Caki2 (cell line): ENCODE measurements around the gene VWF. TPM values are rescaled to one million over a fixed set of nuclear protein-coding genes. Genes with fewer than 3 reads are reported as not detected.
"Not testable (repeated sequence)": the region's sequence is repeated elsewhere in the genome, so short reads cannot be mapped to it uniquely, and the experiment has no call there.

Source experiments
- DNase-seq: peaks from one replicate; pipeline ENCODE4 v3.0.0-alpha.2; 2015; ENCODE audit warnings: low read depth
- in situ Hi-C: cut with HindIII; loops from 2 replicates; pipeline ENCODE4 v1.10.0; 2016; ENCODE audit warnings: low sequenced_read_pairs, low pct_unique_long_range_greater_than_20kb, mixed read lengths
- total RNA-seq: library from RNA; depleted of rRNA; stranded (reverse); fragments of >200 nt; shearing (Covaris generic); gene quantifications from 2 replicates; pipeline ENCODE4 v1.2.3, GENCODE V29; 2014; ENCODE audit warnings: low replicate concordance; rRNA removed

VWF gene
- 0.07 TPM in 1 of 2 replicates, not detected in the other for total RNA-seq

DNA sequence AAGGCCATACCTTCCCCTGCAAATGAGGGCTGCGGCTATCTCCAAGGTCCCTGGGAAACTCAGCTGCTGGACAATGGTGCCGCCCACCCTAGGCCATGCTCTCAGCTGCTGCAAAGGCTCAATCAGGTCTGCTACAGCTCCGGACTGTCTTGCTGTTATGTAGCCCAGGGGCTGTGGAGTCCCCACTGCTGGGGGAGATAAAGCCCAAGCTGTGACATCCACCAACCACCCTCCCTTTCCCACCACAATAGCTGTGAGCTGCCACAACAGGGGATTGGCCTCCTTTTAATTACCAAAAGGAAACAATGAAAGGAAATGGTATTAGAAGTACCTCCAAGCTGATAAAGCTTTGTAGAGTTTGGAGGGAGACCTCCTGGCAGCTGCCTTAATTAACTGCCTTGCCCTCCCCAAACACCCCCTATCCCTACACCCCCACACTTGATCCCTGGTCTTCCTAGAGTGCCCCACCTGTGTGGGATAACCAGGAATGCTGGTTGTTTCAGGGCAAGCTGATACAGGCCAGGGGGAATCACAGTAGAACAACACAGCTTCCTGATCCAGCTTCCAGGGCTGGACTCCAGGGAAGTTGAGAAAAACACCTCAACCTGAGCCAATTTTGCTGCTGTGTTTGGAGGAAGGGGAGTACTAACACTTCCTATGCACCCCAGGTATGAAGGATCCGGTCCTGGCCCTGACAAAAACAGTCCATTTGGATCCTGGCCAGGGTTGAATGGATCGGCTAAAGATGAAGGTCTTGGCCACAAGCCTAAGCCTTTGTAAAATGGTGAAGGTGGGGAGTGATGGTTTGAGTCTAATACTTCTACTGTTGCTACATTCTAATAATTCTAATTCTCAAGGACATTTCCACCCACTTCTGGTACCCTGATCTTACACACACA lies at the start of gene VWF:
TSS of gene VWF (minus strand) at position 260 of the 899 bp plus-strand sequence. CDS start 1,474 bp downstream, outside the sequence.
- DNase-seq, result no peak
- in situ Hi-C loops, result no loop called here

DNA sequence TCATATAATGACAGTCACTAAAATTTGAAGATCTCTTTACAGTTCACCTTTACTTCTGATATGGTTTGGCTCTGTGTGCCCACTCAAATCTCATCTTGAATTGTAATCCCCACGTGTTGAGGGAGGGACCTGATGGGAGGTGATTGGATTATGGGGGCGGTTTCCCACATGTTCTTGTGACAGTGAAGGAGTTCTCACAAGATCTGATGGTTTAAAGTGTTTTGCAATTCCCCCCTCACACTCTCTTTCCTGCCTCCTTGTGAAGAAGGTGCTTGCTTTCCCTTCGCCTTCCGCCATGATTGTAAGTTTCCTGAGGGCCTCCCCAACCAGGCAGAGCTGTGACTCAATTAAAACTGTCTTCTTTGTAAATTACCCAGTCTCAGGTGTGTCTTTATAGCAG lies 48.4 kb upstream of the VWF start:
- DNase-seq, result no peak
- in situ Hi-C loops, result no loop called here

DNA sequence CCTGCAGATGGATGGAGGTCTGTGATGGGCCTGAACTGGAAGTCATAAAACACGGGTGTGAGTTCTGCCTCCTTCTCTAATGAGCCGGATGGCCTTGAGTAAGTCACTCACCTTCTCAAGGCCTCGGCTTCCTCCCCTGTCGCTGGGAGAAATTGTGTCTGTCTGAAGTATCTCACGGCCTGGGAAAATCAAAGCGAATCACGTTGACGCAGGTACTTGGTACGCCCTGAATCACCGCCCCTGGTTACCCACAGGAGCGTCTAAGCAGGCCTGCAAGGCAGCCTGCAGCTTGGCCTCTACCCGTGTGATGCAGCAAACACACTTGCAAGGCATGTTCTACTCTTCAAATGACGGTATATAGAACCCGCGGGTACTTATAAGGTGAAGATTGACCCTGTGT lies 47.6 kb upstream of the VWF start:
- in situ Hi-C loops, result no loop called here
- no peak for DNase-seq

DNA sequence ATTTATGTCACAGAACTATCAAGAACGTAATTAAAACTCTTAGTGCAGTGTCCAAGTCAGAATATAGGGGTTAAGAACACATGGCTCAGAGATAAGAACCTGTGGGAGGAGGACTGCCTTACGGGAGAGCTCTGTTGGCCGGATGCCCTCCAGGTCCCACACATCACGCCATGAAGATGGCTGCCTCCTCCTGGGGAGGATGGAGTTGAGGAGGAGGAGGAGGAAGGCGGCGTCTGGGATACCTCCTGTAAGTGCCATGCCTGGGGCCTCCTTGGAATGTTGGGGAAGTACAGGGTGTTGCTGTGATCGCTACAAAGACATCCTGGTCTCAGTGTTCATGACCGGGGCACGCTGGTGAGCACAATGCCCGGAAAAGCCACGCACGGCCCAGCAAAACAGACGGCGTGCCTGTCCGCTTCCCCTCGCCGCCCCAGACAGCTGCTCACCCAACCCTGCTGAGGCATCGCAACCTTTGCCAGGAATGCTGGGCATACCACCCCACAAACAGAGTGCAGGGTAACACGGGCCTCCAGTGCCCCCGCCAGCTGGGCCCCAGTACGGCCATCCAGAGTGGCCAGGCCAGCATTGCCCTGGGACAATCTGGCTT lies 47.0 kb upstream of the VWF start:
- no peak for DNase-seq
- in situ Hi-C loops, result no loop called here

DNA sequence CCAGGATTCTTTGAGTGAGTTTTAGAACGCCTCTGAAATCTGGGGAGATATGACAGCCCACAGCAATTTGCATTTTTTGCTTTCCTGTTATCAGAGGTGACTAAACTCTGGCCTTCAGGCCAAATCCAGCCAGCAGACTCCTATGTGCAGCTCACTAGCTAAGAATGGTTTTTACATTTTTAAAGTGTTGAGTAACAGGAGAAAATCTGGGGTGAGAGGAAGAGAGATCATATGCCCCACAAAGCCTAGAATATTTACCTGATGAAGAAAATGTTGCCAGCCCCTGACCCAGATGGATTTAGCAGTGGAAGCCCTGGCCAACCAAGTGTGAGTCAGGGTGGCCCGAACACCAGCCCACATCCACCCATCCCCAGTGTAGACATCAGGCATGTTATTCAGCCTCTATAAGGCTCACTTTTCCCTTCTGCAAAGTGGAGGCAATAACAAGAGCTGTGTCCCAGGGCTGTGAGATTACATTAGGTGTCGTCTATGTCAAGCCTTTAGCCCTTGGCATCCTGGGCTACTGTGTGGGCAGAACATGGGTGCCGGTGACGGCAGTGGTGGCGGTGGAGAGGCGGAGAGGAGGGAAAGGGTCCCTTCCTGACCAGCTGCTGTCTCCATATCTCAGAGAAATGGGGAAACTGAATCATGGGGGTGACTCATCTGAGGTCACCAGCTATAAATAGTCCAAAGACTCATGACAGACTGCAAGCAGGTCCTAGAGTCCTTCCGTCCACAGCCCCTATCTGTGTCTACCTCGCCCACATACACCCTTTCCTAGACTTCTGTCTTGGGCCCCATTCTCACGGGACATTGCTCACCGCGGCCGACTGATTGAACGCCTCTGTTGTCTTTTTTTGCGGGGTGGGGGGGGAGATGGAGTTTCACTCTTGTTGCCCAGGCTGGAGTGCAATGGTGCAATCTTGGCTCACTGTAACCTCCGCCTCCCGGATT lies 43.1 kb upstream of the VWF start:
- peak; percentile 71 for DNase-seq
- in situ Hi-C loops, result no loop called here

DNA sequence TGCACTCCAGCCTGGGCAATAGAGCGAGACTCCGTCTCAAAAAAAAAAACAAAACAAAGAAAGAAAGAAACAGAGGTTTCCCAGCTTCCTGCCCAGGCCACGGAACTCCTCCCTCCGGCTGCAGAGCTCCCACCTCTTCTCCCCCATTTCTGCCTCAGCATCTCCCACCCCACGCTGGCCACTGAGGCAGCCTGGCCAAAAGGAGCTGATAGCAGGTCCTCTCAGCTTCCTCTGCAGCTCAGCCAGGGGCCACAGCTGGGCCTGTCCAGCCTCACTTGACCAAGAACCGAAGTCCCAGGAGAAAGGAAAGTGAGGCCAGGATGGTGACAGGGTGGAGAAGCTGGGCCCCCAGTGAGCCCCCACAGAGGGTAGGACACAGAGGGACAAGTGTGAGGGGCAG lies 42.3 kb upstream of the VWF start:
- in situ Hi-C loops, result no loop called here
- no peak for DNase-seq

DNA sequence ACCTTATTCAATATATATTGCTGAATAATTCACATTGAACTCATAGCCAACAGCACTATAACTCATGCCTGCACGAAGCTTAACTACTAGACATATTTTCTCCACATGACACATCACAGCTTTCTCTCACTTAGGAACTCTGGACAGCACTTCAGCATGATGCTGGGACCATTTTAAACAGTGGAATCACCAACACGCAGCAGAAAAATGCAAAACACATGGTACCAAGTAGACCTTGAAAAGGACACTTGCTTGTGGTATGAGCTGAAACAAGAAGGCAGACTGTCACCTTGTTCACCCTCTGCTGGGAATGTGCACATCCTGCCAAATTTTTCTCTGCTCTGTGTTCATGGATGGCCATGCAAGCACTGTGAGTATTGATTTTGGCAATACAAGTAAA lies 40.9 kb upstream of the VWF start:
- DNase-seq, result no peak
- in situ Hi-C loops, result no loop called here

DNA sequence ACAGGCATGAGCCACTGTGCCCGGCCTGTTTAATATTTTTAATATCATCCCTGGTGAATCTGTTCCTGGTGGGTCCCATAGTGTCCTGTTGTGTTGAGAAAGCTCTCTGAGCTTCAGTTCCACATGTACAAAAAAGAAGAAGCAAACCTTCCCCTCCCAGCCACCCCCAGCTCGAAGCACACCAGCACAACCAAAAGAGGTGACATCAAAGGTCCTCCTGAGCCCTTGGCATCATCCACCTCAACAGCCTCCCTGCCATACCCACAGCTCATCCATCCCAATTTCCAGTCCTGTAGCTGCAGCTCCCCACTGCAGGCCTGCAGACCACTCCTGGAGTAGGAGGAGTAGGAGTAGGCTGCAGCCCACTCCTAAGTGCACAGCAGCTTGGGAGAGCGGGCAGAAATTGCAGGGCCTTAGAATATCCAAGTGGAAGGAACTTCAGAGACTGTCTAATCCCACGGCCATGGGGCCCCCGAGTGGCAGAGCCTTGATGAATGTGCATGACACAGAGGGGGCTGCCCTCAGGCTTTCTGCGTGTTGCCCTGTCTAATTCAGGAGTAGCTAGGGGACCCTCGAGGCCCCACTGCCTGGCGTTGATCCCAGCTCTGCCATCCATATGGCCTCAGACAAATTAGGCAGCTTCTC lies 39.1 kb upstream of the VWF start:
- in situ Hi-C loops, result no loop called here
- no peak for DNase-seq

DNA sequence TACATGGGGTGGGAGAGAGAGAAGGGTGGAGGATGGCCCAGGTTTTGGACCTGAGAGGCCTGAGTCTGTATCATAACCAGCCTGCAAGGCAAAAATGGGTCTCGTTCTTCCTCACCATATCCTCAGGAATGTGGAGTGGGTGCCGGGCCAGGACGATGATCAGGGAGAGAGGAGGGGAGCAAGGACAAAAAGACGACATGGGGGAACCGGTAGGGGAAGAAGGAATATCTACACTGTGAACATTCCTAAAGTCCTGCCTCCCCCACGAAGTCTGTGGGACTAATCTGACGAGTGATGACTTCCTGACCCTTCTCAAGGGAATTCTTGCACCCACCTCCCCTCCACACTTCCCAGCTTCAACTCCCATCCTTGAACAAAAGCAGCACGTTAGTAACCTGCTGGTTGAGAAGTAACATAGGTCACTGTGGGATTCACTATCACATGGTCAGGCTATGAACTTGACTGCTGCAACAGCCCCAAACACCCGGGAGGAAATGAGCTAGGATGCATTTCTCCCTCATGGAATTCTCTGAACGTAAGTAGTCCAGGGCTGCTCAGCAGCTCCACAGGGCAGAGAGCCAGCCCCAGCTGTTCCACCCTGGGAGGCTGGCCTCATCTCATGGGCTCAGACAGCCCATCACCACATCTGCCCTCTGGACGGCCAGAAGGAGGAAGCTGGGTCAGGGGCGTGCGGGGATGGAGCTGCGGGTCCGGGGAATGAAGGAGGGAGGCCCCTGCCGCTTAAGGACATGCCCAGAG lies 36.8 kb upstream of the VWF start:
- no peak for DNase-seq
- in situ Hi-C loops, result no loop called here

DNA sequence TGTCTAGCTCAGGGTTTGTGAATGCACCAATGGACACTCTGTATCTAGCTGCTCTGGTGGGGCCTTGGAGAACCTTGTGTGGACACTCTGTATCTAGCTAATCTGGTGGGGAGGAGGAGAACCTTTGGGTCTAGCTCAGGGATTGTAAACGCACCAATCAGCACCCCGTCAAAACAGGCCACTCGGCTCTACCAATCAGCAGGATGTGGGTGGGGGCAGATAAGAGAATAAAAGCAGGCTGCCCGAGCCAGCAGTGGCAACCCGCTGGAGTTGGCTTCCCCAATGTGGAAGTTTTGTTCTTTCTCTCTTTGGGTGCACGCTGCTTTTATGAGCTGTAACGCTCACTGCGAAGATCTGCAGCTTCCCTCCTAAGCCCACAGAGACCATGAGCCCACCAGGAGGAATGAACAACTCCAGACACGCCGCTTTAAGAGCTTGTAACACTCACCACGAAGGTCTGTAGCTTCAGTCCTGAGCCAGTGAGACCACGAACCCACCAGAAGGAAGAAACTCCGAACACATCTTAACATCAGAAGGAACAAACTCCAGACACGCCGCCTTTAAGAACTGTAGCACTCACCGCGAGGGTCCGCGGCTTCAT lies 35.7 kb upstream of the VWF start:
- DNase-seq, in situ Hi-C loops: not testable (repeated sequence)

DNA sequence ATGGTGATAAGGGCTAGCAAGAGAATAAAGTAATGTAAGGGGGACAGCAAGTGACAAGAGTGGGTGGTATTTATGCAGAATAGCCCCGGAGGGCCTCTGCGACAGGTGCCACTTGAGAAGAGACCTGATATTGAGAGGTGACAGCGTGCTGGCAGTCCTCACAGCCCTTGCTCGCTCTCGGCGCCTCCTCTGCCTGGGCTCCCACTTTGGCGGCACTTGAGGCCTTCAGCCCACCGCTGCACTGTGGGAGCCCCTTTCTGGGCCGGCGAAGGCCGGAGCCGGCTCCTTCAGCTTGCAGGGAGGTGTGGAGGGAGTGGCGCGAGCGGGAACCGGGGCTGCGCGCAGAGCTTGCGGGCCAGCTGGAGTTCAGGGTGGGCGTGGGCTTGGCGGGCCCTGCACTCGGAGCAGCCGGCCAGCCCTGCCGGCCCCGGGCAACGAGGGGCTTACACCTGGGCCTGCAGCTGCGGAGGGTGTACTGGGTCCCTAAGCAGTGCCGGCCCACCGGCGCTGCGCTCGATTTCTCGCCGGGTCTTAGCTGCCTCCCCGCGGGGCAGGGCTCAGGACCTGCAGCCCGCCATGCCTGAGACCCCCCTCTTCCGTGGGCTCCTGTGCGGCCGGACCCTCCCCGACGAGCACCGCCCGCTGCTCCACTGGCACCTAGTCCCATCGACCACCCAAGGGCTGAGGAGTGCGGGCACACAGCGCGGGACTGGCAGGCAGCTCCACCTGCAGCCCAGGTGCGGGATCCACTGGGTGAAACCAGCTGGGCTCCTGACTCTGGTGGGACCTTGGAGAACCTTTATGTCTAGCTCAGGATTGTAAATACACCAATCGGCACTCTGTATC lies 34.9 kb upstream of the VWF start:
- in situ Hi-C loops, DNase-seq: not testable (repeated sequence)

DNA sequence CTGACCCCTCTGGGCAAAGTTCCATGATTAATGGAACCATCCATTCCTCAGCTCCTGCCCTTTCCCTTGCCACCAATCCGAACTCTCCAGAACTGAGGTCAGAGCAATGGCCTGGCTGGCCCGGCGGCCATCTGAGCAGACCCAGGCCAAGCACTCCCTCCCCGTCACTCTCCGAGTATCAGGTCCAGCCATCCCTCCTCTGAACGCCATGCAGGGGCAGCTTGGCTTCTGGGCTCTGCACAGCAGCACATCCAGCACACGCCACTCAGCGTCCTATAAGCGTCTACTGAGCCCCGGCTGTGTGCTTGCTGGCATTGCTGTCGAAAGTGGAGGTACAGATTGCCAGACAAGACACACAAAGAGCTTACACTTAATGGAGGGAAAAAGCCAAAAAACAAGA lies 34.3 kb upstream of the VWF start:
- in situ Hi-C loops, result no loop called here
- no peak for DNase-seq

DNA sequence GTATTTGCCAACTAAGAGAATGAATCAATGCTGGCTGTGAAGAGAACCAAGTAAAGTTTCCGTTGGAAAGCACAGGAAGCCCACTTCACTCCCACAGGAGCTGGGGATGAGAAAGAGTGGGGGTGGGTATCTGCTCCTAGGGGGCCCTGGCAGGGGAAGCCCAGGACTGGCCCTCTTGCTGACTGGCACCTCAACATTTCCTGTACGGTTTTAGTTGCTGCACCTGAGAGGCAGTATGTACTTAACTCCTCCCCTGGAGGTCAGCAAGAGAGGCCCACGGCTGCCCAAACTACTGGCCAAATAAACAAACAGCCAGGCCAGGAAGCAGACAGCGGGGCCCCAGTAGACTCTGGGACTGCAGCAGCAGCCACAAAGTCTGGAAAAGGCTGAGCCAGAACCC lies 33.8 kb upstream of the VWF start:
- in situ Hi-C loops, result no loop called here
- DNase-seq, result no peak

DNA sequence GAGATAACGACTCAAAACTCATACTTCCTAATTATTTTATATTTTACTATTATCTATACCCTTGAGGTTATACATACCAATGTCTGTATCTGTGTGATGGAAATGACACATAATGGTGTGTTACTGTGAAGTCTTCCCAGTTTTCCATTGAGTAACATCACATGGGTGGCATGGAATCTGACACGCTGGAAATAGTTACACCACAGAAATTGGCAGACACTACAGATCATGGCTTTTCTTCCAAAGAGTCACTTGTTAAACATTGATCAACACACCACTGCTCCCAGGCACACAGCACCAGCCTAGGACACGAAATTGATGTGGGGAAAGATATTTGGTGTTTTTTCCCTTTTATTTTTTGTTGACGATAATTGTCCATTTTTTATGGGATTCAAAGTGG lies 33.0 kb upstream of the VWF start:
- in situ Hi-C loops, result no loop called here
- no peak for DNase-seq

DNA sequence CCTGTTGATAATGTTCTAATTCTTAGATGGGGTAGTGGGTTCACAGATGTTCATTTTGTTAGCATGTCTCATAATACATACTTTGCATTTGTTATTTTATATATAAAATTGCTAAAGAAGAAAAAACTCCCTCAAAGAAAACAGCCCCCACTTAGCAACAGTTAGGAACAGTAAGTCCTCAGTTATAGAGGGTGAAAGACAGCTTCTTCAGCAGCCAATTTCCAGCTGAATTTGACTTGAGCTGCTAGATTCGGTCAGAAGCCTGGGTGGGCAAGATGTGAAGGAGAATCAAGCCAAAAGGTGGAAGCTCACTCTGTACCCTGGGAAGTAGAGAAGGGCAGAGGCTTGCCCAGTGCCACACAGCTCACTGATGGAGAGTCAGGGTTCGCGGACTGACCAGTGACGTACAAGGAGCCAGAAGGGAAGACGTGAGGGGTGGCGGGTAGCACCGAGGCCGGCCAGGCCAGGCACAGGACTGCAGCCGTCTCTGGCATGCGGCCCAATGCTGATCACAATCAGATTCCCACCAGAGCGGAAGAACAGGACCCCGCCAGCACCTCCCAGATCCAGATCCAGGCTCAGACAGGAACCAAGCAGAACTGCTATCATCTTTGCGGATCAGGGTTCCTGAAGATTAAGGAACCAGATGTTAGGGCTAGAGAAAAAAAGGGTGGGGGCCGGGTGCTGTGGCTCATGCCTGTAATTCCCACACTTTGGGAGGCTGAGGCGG lies 30.4 kb upstream of the VWF start:
- no peak for DNase-seq
- in situ Hi-C loops, result loop anchor here (5.0 kb wide), 1 partner anchor 73 kb away; no protein-coding TSS in a partner anchor

DNA sequence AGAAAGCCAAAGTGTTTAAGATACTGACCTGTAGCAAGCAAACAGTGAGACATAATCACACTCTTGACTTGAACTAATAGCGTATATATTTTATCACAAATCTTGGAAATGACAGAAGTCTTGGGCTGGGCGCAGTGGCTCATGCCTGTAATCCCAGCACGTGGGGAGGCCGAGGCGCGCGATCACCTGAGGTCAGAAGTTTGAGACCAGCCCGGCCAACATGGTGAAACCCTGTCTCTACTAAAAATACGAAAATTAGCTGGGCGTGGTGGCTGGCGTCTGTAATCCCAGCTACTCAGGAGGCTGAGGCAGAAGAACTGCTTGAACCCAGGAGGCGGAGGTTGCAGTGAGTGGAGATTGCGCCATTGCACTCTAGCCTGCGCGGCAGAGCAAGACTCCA lies 24.3 kb upstream of the VWF start:
- DNase-seq, in situ Hi-C loops: not testable (repeated sequence)
